Progenitor cell of endocrine pancreas (in vitro differentiated cells): Measurements from ENCODE around the gene EIF4ENIF1. TPM values are rescaled to one million over a fixed set of nuclear protein-coding genes. Genes with fewer than 3 reads are reported as not detected.

ENCODE experiments used
- DNase-seq: peaks from one replicate; pipeline ENCODE4 v3.0.0; 2021; ENCODE audit warnings: low spot score; ENCODE audit not compliant: unreplicated experiment
- H3K27ac Mint-ChIP-seq: 2 replicates; pipeline ENCODE4 v1.8.0; 2021; ENCODE audit warnings: mild to moderate bottlenecking, moderate library complexity, mixed read lengths
- H3K27me3 Mint-ChIP-seq: 2 replicates; pipeline ENCODE4 v1.8.0; 2021; ENCODE audit warnings: mixed read lengths
- H3K36me3 Mint-ChIP-seq: 2 replicates; pipeline ENCODE4 v1.8.0; 2022; ENCODE audit warnings: mixed read lengths; ENCODE audit not compliant: insufficient read depth
- H3K4me1 Mint-ChIP-seq: 2 replicates; pipeline ENCODE4 v1.8.0; 2021; ENCODE audit warnings: low read depth, mixed read lengths
- H3K4me3 Mint-ChIP-seq: 2 replicates; pipeline ENCODE4 v1.8.0; 2021; ENCODE audit warnings: low read depth, mild to moderate bottlenecking, moderate library complexity, mixed read lengths
- H3K9me3 Mint-ChIP-seq: 2 replicates; pipeline ENCODE4 v1.8.0; 2021; ENCODE audit warnings: low read depth, mixed read lengths
- CTCF ChIP-seq: fragments of 200-600 bp; sonication (generic); IDR thresholded peaks from one replicate; pipeline ENCODE4 v1.5.0; 2021; ENCODE audit warnings: antibody characterized with exemption, mild to moderate bottlenecking; ENCODE audit not compliant: unreplicated experiment
- total RNA-seq: library from RNA; stranded (reverse); gene quantifications from 2 replicates; pipeline ENCODE4 v1.2.1, GENCODE V29; 2021

The EIF4ENIF1 gene
- total RNA-seq, 1 donor from 2014 or later = 46.5 TPM

- TF ChIP-seq CTCF = no peak
- no peaks in the 10 kb centered on the region for H3K27me3 Mint-ChIP-seq
- H3K27ac Mint-ChIP-seq = peak overlapping the region; percentile 38
- no peaks in the 10 kb centered on the region for H3K4me1 Mint-ChIP-seq
- no peak overlapping the region for H3K4me3 Mint-ChIP-seq
- DNase-seq = no peak
- no peaks in the 10 kb centered on the region for H3K9me3 Mint-ChIP-seq
- peaks cover 28% of the 10 kb centered on the region for H3K36me3 Mint-ChIP-seq
These were observed 27.9 kb downstream of the EIF4ENIF1 start for GRCh38 chr22:31461699-31462098.

GRCh38 chr22:31451709-31452571 lies 37.7 kb downstream of the EIF4ENIF1 start:
- Mint-ChIP-seq H3K27me3 (no peaks in the 10 kb centered on the region), H3K36me3 (peaks cover 12% of the 10 kb centered on the region), H3K27ac (peak overlapping the region; percentile 69), H3K9me3 (no peaks in the 10 kb centered on the region), H3K4me3 (no peak overlapping the region), H3K4me1 (no peaks in the 10 kb centered on the region)
- DNase-seq = no peak
- TF ChIP-seq CTCF = peak; percentile 52

GRCh38 chr22:31449506-31449905 lies 40.1 kb downstream of the EIF4ENIF1 start:
- no peaks in the 10 kb centered on the region for H3K27me3 Mint-ChIP-seq
- H3K9me3 Mint-ChIP-seq = no peaks in the 10 kb centered on the region
- no peaks in the 10 kb centered on the region for H3K4me1 Mint-ChIP-seq
- no peak overlapping the region for H3K4me3 Mint-ChIP-seq
- no peak for DNase-seq
- H3K36me3 Mint-ChIP-seq = peaks cover 16% of the 10 kb centered on the region
- no peak overlapping the region for H3K27ac Mint-ChIP-seq
- TF ChIP-seq CTCF = no peak

- H3K9me3 Mint-ChIP-seq = no peaks in the 10 kb centered on the region
- TF ChIP-seq CTCF = no peak
- peaks cover 13% of the 10 kb centered on the region for H3K36me3 Mint-ChIP-seq
- no peak overlapping the region for H3K4me3 Mint-ChIP-seq
- H3K4me1 Mint-ChIP-seq = no peaks in the 10 kb centered on the region
- no peaks in the 10 kb centered on the region for H3K27me3 Mint-ChIP-seq
- peak overlapping the region; percentile 38 for H3K27ac Mint-ChIP-seq
- DNase-seq = no peak
These were observed 41.3 kb downstream of the EIF4ENIF1 start for GRCh38 chr22:31448382-31448781.

- peaks cover 14% of the 10 kb centered on the region for H3K36me3 Mint-ChIP-seq
- TF ChIP-seq CTCF = no peak
- DNase-seq = no peak
- H3K4me1 Mint-ChIP-seq = no peaks in the 10 kb centered on the region
- H3K27ac Mint-ChIP-seq = no peak overlapping the region
- no peaks in the 10 kb centered on the region for H3K27me3 Mint-ChIP-seq
- no peaks in the 10 kb centered on the region for H3K9me3 Mint-ChIP-seq
- no peak overlapping the region for H3K4me3 Mint-ChIP-seq
These were observed 42.3 kb downstream of the EIF4ENIF1 start for GRCh38 chr22:31447337-31447736.
